ENCODE data around the gene SERPIND1.

GRCh38 chr22:20741008-20741633 lies 32.8 kb upstream of the SERPIND1 start:
- no peak for TF ChIP-seq CTCF (IDR thresholded peaks at IDR 0.05)
- no peak for TF ChIP-seq POLR2A (IDR thresholded peaks at IDR 0.05)

Measured in esophagus squamous epithelium (tissue), 4 donors.